ENCODE data around the gene WHRN.

DNA sequence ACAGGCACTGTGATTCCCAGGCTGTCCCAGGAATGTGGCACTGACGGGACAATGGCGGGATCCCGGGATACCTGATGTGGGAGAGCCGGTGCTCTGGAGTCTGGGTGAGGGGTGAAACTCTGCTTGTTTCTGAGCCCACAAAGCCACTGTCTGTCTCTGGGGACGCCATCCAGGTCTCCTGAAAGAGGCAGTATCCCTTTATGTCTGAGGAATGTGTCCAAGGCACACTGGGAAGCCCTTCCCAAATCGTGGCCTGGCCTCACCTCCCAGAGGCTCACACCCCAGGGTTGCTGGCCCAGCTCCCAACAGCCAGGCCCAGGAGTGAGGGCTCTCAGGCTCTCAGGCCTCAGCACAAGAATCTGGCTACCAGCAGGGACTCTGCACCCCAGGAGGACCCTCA is 148.5 kb downstream of the WHRN start:
- TF ChIP-seq, protein P1, sequence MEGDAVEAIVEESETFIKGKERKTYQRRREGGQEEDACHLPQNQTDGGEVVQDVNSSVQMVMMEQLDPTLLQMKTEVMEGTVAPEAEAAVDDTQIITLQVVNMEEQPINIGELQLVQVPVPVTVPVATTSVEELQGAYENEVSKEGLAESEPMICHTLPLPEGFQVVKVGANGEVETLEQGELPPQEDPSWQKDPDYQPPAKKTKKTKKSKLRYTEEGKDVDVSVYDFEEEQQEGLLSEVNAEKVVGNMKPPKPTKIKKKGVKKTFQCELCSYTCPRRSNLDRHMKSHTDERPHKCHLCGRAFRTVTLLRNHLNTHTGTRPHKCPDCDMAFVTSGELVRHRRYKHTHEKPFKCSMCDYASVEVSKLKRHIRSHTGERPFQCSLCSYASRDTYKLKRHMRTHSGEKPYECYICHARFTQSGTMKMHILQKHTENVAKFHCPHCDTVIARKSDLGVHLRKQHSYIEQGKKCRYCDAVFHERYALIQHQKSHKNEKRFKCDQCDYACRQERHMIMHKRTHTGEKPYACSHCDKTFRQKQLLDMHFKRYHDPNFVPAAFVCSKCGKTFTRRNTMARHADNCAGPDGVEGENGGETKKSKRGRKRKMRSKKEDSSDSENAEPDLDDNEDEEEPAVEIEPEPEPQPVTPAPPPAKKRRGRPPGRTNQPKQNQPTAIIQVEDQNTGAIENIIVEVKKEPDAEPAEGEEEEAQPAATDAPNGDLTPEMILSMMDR (conservative IDR thresholded peaks at IDR 0.05; ENCODE audit: low read length): no peak
- no peak for TF ChIP-seq EZH2phosphoT487 (IDR thresholded peaks at IDR 0.05; ENCODE audit: borderline replicate concordance, low read depth, low read length)

All from OCI-LY7 (cell line).